ENCODE results near the gene MNAT1. TPM values are rescaled to one million over a fixed set of nuclear protein-coding genes. Genes with fewer than 3 reads are reported as not detected.

The MNAT1 gene
- total RNA-seq, 4 donors from 2014 or later: 32.5 to 71.4 (median 47.7) TPM

- no peak for TF ChIP-seq CTCF (IDR thresholded peaks at IDR 0.05; ENCODE audit: low read depth)
Observed at GRCh38 chr14:60744566-60744965, 10.0 kb downstream of the MNAT1 start.

- no peak for TF ChIP-seq CTCF (IDR thresholded peaks at IDR 0.05; ENCODE audit: low read depth)
Observed at GRCh38 chr14:60753264-60754119, 18.9 kb downstream of the MNAT1 start.

- TF ChIP-seq CTCF (IDR thresholded peaks at IDR 0.05; ENCODE audit: low read depth): no peak
Observed at GRCh38 chr14:60756847-60757246, 22.3 kb downstream of the MNAT1 start.

GRCh38 chr14:60757567-60758002 is 23.0 kb downstream of the MNAT1 start:
- no peak for TF ChIP-seq CTCF (IDR thresholded peaks at IDR 0.05; ENCODE audit: low read depth)

GRCh38 chr14:60758885-60759284 is 24.3 kb downstream of the MNAT1 start:
- no peak for TF ChIP-seq CTCF (IDR thresholded peaks at IDR 0.05; ENCODE audit: low read depth)

GRCh38 chr14:60760209-60760608 is 25.6 kb downstream of the MNAT1 start:
- no peak for TF ChIP-seq CTCF (IDR thresholded peaks at IDR 0.05; ENCODE audit: low read depth)

- TF ChIP-seq CTCF (IDR thresholded peaks at IDR 0.05; ENCODE audit: low read depth): no peak
Observed at GRCh38 chr14:60760644-60761364, 26.2 kb downstream of the MNAT1 start.
